Measurements from ENCODE around the gene ANKRD55.
A peak's percentile ranks its signal among the peaks of the same experiment; 100 is the strongest.
"Not testable (repeated sequence)": the region's sequence is repeated elsewhere in the genome, so short reads cannot be mapped to it uniquely, and the experiment has no call there.

Gene ANKRD55

DNA sequence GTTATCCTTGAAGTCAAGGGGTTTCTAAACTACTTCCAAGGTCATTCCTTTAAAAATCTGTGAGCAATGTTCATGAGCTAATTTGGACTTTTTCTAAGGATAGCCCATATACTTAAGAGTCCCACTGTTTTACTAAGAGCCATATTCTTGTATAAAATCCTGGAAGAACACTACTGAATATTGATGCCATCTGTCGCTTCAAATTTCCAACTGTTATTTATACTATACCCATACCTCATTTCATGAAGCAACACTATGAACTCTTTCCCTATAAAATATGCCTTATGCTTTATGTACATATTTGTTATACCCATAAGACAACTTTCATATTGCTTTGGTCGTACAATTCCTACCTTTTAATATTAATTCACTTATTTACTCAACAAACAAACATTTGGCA is 12.4 kb upstream of the ANKRD55 start:
- no peak overlapping the region for H3K27ac ChIP-seq (replicated peaks; ENCODE audit: low read length)
- WGBS, 2 donors (ENCODE audit: extremely low coverage in 2 of 2, insufficient read length in 2 of 2, insufficient replicate concordance in 1 of 2), result no CpG with 5 or more reads among the region's 2 CpGs

DNA sequence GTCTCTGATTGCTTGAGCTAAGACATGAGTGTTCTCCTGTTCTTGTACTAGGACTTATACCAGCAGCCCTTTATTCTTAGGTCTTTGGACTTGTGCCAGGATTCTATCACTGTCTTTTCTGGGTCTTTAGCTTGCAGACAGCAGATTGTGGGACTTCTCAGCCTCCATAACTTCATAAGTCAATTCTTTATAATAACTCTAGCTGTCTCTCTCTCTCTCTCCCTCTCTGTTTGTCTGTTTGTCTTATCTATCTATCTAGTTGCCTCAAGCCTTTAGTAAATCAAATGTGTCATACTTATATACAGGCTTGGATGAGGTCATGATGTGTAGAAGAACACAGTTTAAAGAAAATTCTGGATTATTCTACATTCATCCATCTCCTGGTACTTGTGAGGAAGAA is 11.5 kb upstream of the ANKRD55 start:
- H2BK12ac ChIP-seq (ENCODE audit: low read length), result no peak overlapping the region
- DNase-seq (ENCODE audit: low spot score), result no peak
- H2AFZ ChIP-seq (ENCODE audit: low read length), result no peak overlapping the region
- H3K27ac ChIP-seq (replicated peaks; ENCODE audit: low read length), result no peak overlapping the region
- no peak overlapping the region for H2BK5ac ChIP-seq (ENCODE audit: low read length)
- H3K4me2 ChIP-seq (ENCODE audit: insufficient read depth, low read length, poor library complexity, severe bottlenecking), result no peak overlapping the region
- H3K27me3 ChIP-seq (ENCODE audit: control insufficient read depth in 3 of 3, insufficient read depth in 3 of 3, low read depth in 1 of 3, low read length in 3 of 3), result no peaks in the 10 kb centered on the region
- H2AK5ac ChIP-seq (ENCODE audit: low read depth, low read length), result no peak overlapping the region
- no peak overlapping the region for H3K9ac ChIP-seq (ENCODE audit: low read depth, low read length, poor library complexity)
- peaks cover 0 to 4% of the 10 kb centered on the region in 2 donors for H3K9me3 ChIP-seq (replicated peaks in 1 of 2; ENCODE audit: control insufficient read depth in 2 of 2, insufficient read depth in 1 of 2, low read depth in 1 of 2, low read length in 2 of 2)
- peaks cover 0 to 2% of the 10 kb centered on the region in 2 donors for H3K4me1 ChIP-seq (ENCODE audit: control insufficient read depth in 2 of 2, insufficient read depth in 1 of 2, low read depth in 1 of 2, low read length in 2 of 2)
- H3K4me3 ChIP-seq (ENCODE audit: low read length in 2 of 2), result no peak overlapping the region
- H4K91ac ChIP-seq (ENCODE audit: low read depth, low read length, poor library complexity), result no peak overlapping the region
- H3K14ac ChIP-seq (ENCODE audit: low read length), result no peak overlapping the region
- no peaks in the 10 kb centered on the region for H3K79me1 ChIP-seq (ENCODE audit: low read depth, low read length)
- no peak overlapping the region for H4K8ac ChIP-seq (ENCODE audit: low read depth, low read length)
- H3K18ac ChIP-seq (ENCODE audit: low read length), result no peak overlapping the region
- H2BK15ac ChIP-seq (ENCODE audit: low read length), result no peak overlapping the region
- H3K23ac ChIP-seq (ENCODE audit: low read depth, low read length, poor library complexity), result no peak overlapping the region
- H3K36me3 ChIP-seq (replicated peaks in 1 of 2; ENCODE audit: control insufficient read depth in 2 of 2, insufficient read depth in 2 of 2, low read length in 2 of 2), result no peaks in the 10 kb centered on the region
- no peak overlapping the region for H3K4ac ChIP-seq (ENCODE audit: low read length)
- no peak overlapping the region for H2BK120ac ChIP-seq (ENCODE audit: low read depth, low read length)

More for the DNA sequence above, 12.4 kb upstream of the ANKRD55 start:
- Histone ChIP-seq H2BK12ac (ENCODE audit: low read length) (no peak overlapping the region), H2BK5ac (ENCODE audit: low read length) (no peak overlapping the region), H3K9ac (ENCODE audit: low read depth, low read length, poor library complexity) (no peak overlapping the region), H4K8ac (ENCODE audit: low read depth, low read length) (no peak overlapping the region), H3K79me1 (ENCODE audit: low read depth, low read length) (no peaks in the 10 kb centered on the region), H3K23ac (ENCODE audit: low read depth, low read length, poor library complexity) (no peak overlapping the region), H3K4me1 (ENCODE audit: control insufficient read depth in 2 of 2, insufficient read depth in 1 of 2, low read depth in 1 of 2, low read length in 2 of 2) (peaks cover 0 to 2% of the 10 kb centered on the region in 2 donors), H4K91ac (ENCODE audit: low read depth, low read length, poor library complexity) (no peak overlapping the region), H3K36me3 (replicated peaks in 1 of 2; ENCODE audit: control insufficient read depth in 2 of 2, insufficient read depth in 2 of 2, low read length in 2 of 2) (no peaks in the 10 kb centered on the region), H3K14ac (ENCODE audit: low read length) (no peak overlapping the region), H3K4ac (ENCODE audit: low read length) (no peak overlapping the region), H3K4me3 (ENCODE audit: low read length in 2 of 2) (no peak overlapping the region), H2BK15ac (ENCODE audit: low read length) (no peak overlapping the region), H3K18ac (ENCODE audit: low read length) (no peak overlapping the region), H3K9me3 (replicated peaks in 1 of 2; ENCODE audit: control insufficient read depth in 2 of 2, insufficient read depth in 1 of 2, low read depth in 1 of 2, low read length in 2 of 2) (peaks cover 0 to 4% of the 10 kb centered on the region in 2 donors), H2AFZ (ENCODE audit: low read length) (no peak overlapping the region), H3K27me3 (ENCODE audit: control insufficient read depth in 3 of 3, insufficient read depth in 3 of 3, low read depth in 1 of 3, low read length in 3 of 3) (no peaks in the 10 kb centered on the region), H3K4me2 (ENCODE audit: insufficient read depth, low read length, poor library complexity, severe bottlenecking) (no peak overlapping the region), H2BK120ac (ENCODE audit: low read depth, low read length) (no peak overlapping the region), H2AK5ac (ENCODE audit: low read depth, low read length) (no peak overlapping the region)
- DNase-seq (ENCODE audit: low spot score), result no peak

DNA sequence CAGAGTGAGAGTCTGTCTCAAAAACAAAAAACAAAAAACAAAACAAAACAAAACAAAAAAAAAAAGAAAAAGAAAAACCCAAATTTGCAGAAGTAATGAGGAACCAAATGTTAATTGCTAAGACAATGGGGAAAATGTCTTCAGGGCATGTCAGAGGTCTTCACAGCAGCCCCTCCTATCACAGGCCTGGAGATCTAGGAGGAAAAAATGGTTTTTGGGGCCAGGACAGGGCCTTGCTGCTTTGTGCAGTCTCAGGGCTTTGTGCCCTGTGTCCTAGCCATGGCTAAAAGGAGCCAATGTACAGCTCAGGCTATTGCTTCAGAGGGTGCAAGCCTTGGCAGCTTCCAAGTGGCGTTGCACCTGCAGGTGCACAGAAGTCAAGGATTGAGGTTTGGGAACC is 9.1 kb upstream of the ANKRD55 start:
- H3K4ac ChIP-seq (ENCODE audit: low read length); H2BK120ac ChIP-seq (ENCODE audit: low read depth, low read length); H3K9ac ChIP-seq (ENCODE audit: low read depth, low read length, poor library complexity); H3K27me3 ChIP-seq (ENCODE audit: control insufficient read depth in 3 of 3, insufficient read depth in 3 of 3, low read depth in 1 of 3, low read length in 3 of 3); H2BK15ac ChIP-seq (ENCODE audit: low read length); H2BK12ac ChIP-seq (ENCODE audit: low read length); H3K18ac ChIP-seq (ENCODE audit: low read length); H3K36me3 ChIP-seq (replicated peaks in 1 of 2; ENCODE audit: control insufficient read depth in 2 of 2, insufficient read depth in 2 of 2, low read length in 2 of 2); H3K27ac ChIP-seq (replicated peaks; ENCODE audit: low read length); H3K9me3 ChIP-seq (replicated peaks in 1 of 2; ENCODE audit: control insufficient read depth in 2 of 2, insufficient read depth in 1 of 2, low read depth in 1 of 2, low read length in 2 of 2); H3K14ac ChIP-seq (ENCODE audit: low read length); H3K23ac ChIP-seq (ENCODE audit: low read depth, low read length, poor library complexity); H3K4me3 ChIP-seq (ENCODE audit: low read length in 2 of 2); H3K4me2 ChIP-seq (ENCODE audit: insufficient read depth, low read length, poor library complexity, severe bottlenecking); H2AK5ac ChIP-seq (ENCODE audit: low read depth, low read length); H2BK5ac ChIP-seq (ENCODE audit: low read length); H4K91ac ChIP-seq (ENCODE audit: low read depth, low read length, poor library complexity); H4K8ac ChIP-seq (ENCODE audit: low read depth, low read length); H3K4me1 ChIP-seq (ENCODE audit: control insufficient read depth in 2 of 2, insufficient read depth in 1 of 2, low read depth in 1 of 2, low read length in 2 of 2); H2AFZ ChIP-seq (ENCODE audit: low read length); H3K79me1 ChIP-seq (ENCODE audit: low read depth, low read length); DNase-seq (ENCODE audit: low spot score): not testable (repeated sequence)
- no CpG with 5 or more reads among the region's 1 CpG for WGBS, 2 donors (ENCODE audit: extremely low coverage in 2 of 2, insufficient read length in 2 of 2, insufficient replicate concordance in 1 of 2)

DNA sequence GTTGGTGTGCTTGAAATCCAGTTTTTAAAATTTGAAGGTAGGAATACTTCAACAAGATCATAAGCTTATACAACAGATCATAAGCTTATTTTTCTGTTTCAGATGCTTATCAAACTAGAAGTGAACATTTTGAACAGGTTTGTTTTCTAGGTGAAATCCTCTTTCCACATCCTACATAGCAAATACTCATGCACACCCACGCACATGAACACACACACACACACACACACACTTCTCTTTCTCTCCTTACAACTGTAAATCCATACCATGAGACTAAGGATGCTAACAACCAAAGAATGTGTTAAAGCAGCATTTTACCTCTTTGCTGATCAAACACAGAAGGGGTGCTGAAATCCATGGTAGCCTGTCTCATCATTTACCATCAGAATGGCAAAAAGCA is 592 bp downstream of the ANKRD55 start:
- Histone ChIP-seq H3K4me1 (ENCODE audit: control insufficient read depth in 2 of 2, insufficient read depth in 1 of 2, low read depth in 1 of 2, low read length in 2 of 2) (peaks cover 7 to 18% of the 10 kb centered on the region in 2 donors), H2BK5ac (ENCODE audit: low read length) (no peak overlapping the region), H3K4me2 (ENCODE audit: insufficient read depth, low read length, poor library complexity, severe bottlenecking) (no peak overlapping the region), H3K36me3 (replicated peaks in 1 of 2; ENCODE audit: control insufficient read depth in 2 of 2, insufficient read depth in 2 of 2, low read length in 2 of 2) (no peaks in the 10 kb centered on the region), H3K79me1 (ENCODE audit: low read depth, low read length) (no peaks in the 10 kb centered on the region), H4K91ac (ENCODE audit: low read depth, low read length, poor library complexity) (no peak overlapping the region), H3K4ac (ENCODE audit: low read length) (no peak overlapping the region), H2AK5ac (ENCODE audit: low read depth, low read length) (no peak overlapping the region), H3K9ac (ENCODE audit: low read depth, low read length, poor library complexity) (no peak overlapping the region), H3K14ac (ENCODE audit: low read length) (no peak overlapping the region), H3K23ac (ENCODE audit: low read depth, low read length, poor library complexity) (no peak overlapping the region), H3K4me3 (ENCODE audit: low read length in 2 of 2) (no peak overlapping the region), H3K27me3 (ENCODE audit: control insufficient read depth in 3 of 3, insufficient read depth in 3 of 3, low read depth in 1 of 3, low read length in 3 of 3) (peaks cover 0 to 3% (median 0%) of the 10 kb centered on the region in 3 experiments), H3K27ac (replicated peaks; ENCODE audit: low read length) (no peak overlapping the region), H2BK120ac (ENCODE audit: low read depth, low read length) (no peak overlapping the region), H3K9me3 (replicated peaks in 1 of 2; ENCODE audit: control insufficient read depth in 2 of 2, insufficient read depth in 1 of 2, low read depth in 1 of 2, low read length in 2 of 2) (no peaks in the 10 kb centered on the region), H2BK15ac (ENCODE audit: low read length) (no peak overlapping the region), H2BK12ac (ENCODE audit: low read length) (no peak overlapping the region), H2AFZ (ENCODE audit: low read length) (peak overlapping the region; percentile 56), H3K18ac (ENCODE audit: low read length) (no peak overlapping the region), H4K8ac (ENCODE audit: low read depth, low read length) (no peak overlapping the region)
- no peak for DNase-seq (ENCODE audit: low spot score)
- no CpG with 5 or more reads among the region's 1 CpG for WGBS, 2 donors (ENCODE audit: extremely low coverage in 2 of 2, insufficient read length in 2 of 2, insufficient replicate concordance in 1 of 2)
